ENCODE results near the gene RNF150. TPM values are rescaled to one million over a fixed set of nuclear protein-coding genes. Genes with fewer than 3 reads are reported as not detected.

The RNF150 gene
- total and polyA plus RNA-seq, 2 of the 4 experiments (the other 2 are of a cell fraction): 6.2 to 18.1 TPM

DNA sequence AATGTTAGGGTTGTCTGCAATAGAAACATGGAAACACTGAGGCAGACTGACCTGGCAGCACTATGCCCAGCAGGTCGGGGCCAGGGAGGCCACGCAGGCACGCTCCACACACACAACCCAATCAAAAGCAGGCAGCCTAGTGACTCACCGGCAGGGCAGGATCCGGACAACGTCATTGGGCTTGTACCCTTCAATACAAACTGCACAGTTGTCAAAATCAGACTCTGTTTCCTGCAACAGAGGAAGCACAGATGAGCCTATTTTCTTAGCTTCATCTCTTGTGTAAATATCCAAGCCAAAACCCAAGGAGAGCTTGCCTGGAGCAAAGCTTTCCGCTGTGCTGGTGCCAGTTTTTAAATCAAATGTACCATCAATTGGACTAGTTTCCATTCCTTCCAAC lies 185.8 kb downstream of the RNF150 start:
- Histone ChIP-seq H2AK9ac (replicated peaks; ENCODE audit: low read depth, low read length, poor library complexity) (no peak overlapping the region), H4K20me1 (ENCODE audit: insufficient read depth, low read length) (no peaks in the 10 kb centered on the region), H2BK20ac (ENCODE audit: low read depth, low read length) (no peak overlapping the region), H3K36me3 (ENCODE audit: control insufficient read depth, insufficient read depth, low read length) (no peaks in the 10 kb centered on the region), H3K14ac (replicated peaks; ENCODE audit: low read depth, low read length) (no peak overlapping the region), H4K91ac (ENCODE audit: insufficient read depth, low read depth, low read length) (no peak overlapping the region), H2AK5ac (ENCODE audit: low read depth, low read length) (no peak overlapping the region), H4K8ac (ENCODE audit: low read depth in 2 of 2, low read length in 2 of 2) (no peak overlapping the region), H3K23ac (ENCODE audit: low read depth, low read length) (no peak overlapping the region), H3K56ac (ENCODE audit: extremely low read depth, insufficient read depth, low read length) (no peak overlapping the region), H4K5ac (ENCODE audit: low read depth, low read length) (no peak overlapping the region), H3K4me2 (ENCODE audit: low read depth, low read length) (no peak overlapping the region), H3K9me3 (ENCODE audit: control insufficient read depth, insufficient read depth, low read length) (no peaks in the 10 kb centered on the region), H3K9me1 (ENCODE audit: insufficient read depth, low read length) (0 out of 2 replicates have a peak, but pooled peaks cover 4% of the 10 kb centered on the region), H3K4me1 (ENCODE audit: control insufficient read depth, insufficient read depth, low read length) (peaks cover 6% of the 10 kb centered on the region), H3K27ac (ENCODE audit: insufficient read depth, low read length) (no peak overlapping the region), H2AFZ (replicated peaks; ENCODE audit: low read length, poor library complexity) (no peak overlapping the region), H3K79me1 (ENCODE audit: low read depth in 1 of 2, low read length in 2 of 2) (no peaks in the 10 kb centered on the region), H3K4me3 (ENCODE audit: insufficient read depth, low read depth, low read length) (no peak overlapping the region), H3K4ac (ENCODE audit: low read depth, low read length) (no peak overlapping the region), H3K18ac (ENCODE audit: low read depth, low read length) (no peak overlapping the region), H2BK15ac (ENCODE audit: low read depth, low read length) (no peak overlapping the region), H2BK5ac (ENCODE audit: low read depth, low read length, poor library complexity, severe bottlenecking) (no peak overlapping the region), H3K9ac (ENCODE audit: low read depth, low read length) (no peak overlapping the region), H3K27me3 (ENCODE audit: control insufficient read depth, insufficient read depth, low read length) (no peaks in the 10 kb centered on the region), H2BK120ac (ENCODE audit: low read depth, low read length) (no peak overlapping the region)
- intact Hi-C loops (cut with micrococcal nuclease) (no loop called here), dilution Hi-C loops (cut with HindIII; ENCODE audit: low sequenced_read_pairs, unreplicated experiment) (no loop called here), in situ Hi-C loops (cut with MboI; ENCODE audit: low sequenced_read_pairs) (no loop called here)
- POLR2A ChIA-PET (ENCODE audit: unreplicated experiment): no interaction called here
- 74% methylated on average over 4 of the region's 7 CpGs; no CpG with 5 or more reads in 1 of the 2 experiments for WGBS, 2 experiments (ENCODE audit: extremely low coverage in 2 of 2, insufficient read length in 1 of 2)
- TF ChIP-seq FOS (IDR thresholded peaks at IDR 0.05; ENCODE audit: low read depth, low read length) (no peak), RAD21 (IDR thresholded peaks at IDR 0.05; ENCODE audit: low read length) (no peak), RCOR1 (IDR thresholded peaks at IDR 0.05; ENCODE audit: insufficient replicate concordance, low read length) (no peak), SMC3 (IDR thresholded peaks at IDR 0.05; ENCODE audit: low read depth, low read length) (no peak)
- TF ChIP-seq, protein P1, sequence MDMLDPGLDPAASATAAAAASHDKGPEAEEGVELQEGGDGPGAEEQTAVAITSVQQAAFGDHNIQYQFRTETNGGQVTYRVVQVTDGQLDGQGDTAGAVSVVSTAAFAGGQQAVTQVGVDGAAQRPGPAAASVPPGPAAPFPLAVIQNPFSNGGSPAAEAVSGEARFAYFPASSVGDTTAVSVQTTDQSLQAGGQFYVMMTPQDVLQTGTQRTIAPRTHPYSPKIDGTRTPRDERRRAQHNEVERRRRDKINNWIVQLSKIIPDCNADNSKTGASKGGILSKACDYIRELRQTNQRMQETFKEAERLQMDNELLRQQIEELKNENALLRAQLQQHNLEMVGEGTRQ (IDR thresholded peaks at IDR 0.05; ENCODE audit: low read depth, low read length): no peak
- CTCF ChIA-PET: interaction anchor here (0.6 kb wide), 1 partner anchor 138 kb away, joined by 4 read pairs; no protein-coding TSS in a partner anchor
- DNase-seq (no peak), ATAC-seq (ENCODE audit: low read depth) (no peak)
- BruUV-seq (replicated peaks): no TSS peak
